ENCODE results near the gene CSRP1. TPM values are rescaled to one million over a fixed set of nuclear protein-coding genes. Genes with fewer than 3 reads are reported as not detected.

The CSRP1 gene
- total RNA-seq, 1 donor from 2014 or later = 317 TPM

DNA sequence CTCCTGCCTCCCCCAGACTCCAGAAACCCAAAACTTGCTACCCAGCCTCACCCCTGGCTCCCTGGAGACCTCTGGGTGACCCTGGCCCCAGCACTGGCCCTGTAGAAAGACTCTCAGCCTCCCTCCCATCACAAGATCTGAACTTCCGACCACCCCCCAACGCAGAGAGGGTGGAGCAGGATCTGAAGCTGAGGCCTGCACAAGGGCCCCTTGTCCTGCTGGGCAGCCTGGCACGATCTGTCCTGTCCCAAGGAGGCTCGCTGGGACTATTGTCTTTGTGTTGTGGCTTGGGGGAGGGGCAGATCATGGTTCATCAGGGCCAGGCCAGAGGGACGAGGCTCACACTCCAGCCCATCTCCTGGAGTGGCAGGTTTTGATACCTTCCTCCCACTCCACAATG is 57.9 kb downstream of the CSRP1 start:
- DNase-seq (ENCODE audit: low read depth) (no peak), FAIRE-seq (no peak)
- Mint-ChIP-seq H3K27me3 (ENCODE audit: low read depth, unreplicated experiment) (no peaks in the 10 kb centered on the region), H3K4me1 (ENCODE audit: low read depth, unreplicated experiment) (peaks cover 53% of the 10 kb centered on the region), H3K9me3 (ENCODE audit: unreplicated experiment) (no peaks in the 10 kb centered on the region), H3K4me3 (ENCODE audit: unreplicated experiment) (no peak overlapping the region), H3K27ac (ENCODE audit: unreplicated experiment) (peak overlapping the region; percentile 18), H3K36me3 (ENCODE audit: low read depth, unreplicated experiment) (no peaks in the 10 kb centered on the region)
- Histone ChIP-seq H4K20me1 (ENCODE audit: insufficient read depth, low read length) (no peaks in the 10 kb centered on the region), H3K4me3 (ENCODE audit: insufficient read depth, low read depth, low read length) (no peak overlapping the region), H2AFZ (ENCODE audit: low read depth, low read length) (no peak overlapping the region), H3K4me2 (ENCODE audit: low read length) (no peak overlapping the region), H3K9me3 (ENCODE audit: insufficient read depth, low read depth, low read length) (no peaks in the 10 kb centered on the region), H3K4me1 (ENCODE audit: insufficient read depth, low read length) (peaks cover 42% of the 10 kb centered on the region), H3K36me3 (ENCODE audit: insufficient read depth, low read length) (no peaks in the 10 kb centered on the region), H3K27ac (ENCODE audit: low read depth, low read length) (no peak overlapping the region), H3K27me3 (ENCODE audit: insufficient read depth, low read length) (no peaks in the 10 kb centered on the region), H3K9ac (ENCODE audit: low read length) (no peak overlapping the region), H3K79me2 (ENCODE audit: insufficient read depth, low read length) (no peaks in the 10 kb centered on the region)
- TF ChIP-seq EZH2 (IDR thresholded peaks at IDR 0.05; ENCODE audit: insufficient read depth, low read length) = no peak
- TF ChIP-seq, protein P1, sequence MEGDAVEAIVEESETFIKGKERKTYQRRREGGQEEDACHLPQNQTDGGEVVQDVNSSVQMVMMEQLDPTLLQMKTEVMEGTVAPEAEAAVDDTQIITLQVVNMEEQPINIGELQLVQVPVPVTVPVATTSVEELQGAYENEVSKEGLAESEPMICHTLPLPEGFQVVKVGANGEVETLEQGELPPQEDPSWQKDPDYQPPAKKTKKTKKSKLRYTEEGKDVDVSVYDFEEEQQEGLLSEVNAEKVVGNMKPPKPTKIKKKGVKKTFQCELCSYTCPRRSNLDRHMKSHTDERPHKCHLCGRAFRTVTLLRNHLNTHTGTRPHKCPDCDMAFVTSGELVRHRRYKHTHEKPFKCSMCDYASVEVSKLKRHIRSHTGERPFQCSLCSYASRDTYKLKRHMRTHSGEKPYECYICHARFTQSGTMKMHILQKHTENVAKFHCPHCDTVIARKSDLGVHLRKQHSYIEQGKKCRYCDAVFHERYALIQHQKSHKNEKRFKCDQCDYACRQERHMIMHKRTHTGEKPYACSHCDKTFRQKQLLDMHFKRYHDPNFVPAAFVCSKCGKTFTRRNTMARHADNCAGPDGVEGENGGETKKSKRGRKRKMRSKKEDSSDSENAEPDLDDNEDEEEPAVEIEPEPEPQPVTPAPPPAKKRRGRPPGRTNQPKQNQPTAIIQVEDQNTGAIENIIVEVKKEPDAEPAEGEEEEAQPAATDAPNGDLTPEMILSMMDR (IDR thresholded peaks at IDR 0.05; ENCODE audit: insufficient read depth, low read depth, low read length) = no peak

DNA sequence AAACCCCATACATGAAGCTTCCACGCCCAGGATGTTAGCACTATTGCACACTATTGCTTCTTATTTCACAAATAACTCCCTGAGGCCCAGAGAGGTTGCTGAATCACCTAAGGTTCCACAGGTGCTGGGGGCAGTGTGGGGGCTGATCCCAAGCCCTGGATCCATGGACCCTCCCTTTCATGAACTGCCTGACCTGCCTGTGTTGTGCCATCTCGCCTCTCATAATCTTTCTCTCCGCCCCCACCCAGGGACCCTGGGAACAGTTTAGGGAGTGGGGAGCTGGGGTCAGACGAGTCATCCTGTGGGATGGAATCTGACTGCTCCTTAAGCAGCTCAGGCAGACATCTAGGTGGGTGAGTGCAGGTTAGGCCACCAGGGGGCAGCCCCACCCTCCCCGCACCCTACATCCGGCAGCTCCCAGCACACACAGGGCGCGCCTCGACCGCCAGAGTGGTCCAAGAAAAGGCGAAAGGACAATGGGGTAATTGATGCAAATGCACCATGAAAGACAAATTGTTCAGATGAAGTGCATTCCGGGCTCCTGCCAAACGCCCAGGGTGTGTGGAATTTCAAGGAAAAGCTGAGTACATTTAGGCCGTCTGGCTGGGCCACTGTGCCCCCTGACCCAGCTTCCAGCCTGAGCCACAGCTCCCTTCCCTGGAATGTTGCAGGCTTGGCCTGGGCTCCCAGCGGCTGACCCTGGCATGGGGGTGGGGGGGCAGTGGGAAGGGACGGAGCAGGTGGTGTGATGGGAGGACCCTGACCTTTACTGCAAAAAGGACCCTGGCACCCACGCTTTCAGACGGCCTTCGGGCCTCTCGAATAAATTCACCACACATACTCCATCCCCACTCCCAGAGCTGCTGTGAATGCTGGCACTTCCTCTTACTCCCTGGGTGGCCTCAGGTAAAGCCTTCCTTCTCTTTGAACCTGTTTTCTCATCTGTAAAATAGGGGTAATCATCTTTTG is 58.7 kb downstream of the CSRP1 start:
- Histone ChIP-seq H3K79me2 (ENCODE audit: insufficient read depth, low read length) (no peaks in the 10 kb centered on the region), H3K27ac (ENCODE audit: low read depth, low read length) (no peak overlapping the region), H2AFZ (ENCODE audit: low read depth, low read length) (peak overlapping the region; percentile 50), H3K4me3 (ENCODE audit: insufficient read depth, low read depth, low read length) (no peak overlapping the region), H3K27me3 (ENCODE audit: insufficient read depth, low read length) (no peaks in the 10 kb centered on the region), H3K9ac (ENCODE audit: low read length) (peak overlapping the region; percentile 17), H3K4me1 (ENCODE audit: insufficient read depth, low read length) (peaks cover 42% of the 10 kb centered on the region), H3K36me3 (ENCODE audit: insufficient read depth, low read length) (no peaks in the 10 kb centered on the region), H3K9me3 (ENCODE audit: insufficient read depth, low read depth, low read length) (no peaks in the 10 kb centered on the region), H3K4me2 (ENCODE audit: low read length) (peak overlapping the region; percentile 20), H4K20me1 (ENCODE audit: insufficient read depth, low read length) (no peaks in the 10 kb centered on the region)
- peak; percentile 66 for DNase-seq (ENCODE audit: low read depth)
- TF ChIP-seq, protein P1 (IDR thresholded peaks at IDR 0.05; ENCODE audit: insufficient read depth, low read depth, low read length) = peak; percentile 67
- no peak for TF ChIP-seq EZH2 (IDR thresholded peaks at IDR 0.05; ENCODE audit: insufficient read depth, low read length)
- Mint-ChIP-seq H3K4me3 (ENCODE audit: unreplicated experiment) (peak overlapping the region; percentile 30), H3K9me3 (ENCODE audit: unreplicated experiment) (no peaks in the 10 kb centered on the region), H3K27me3 (ENCODE audit: low read depth, unreplicated experiment) (no peaks in the 10 kb centered on the region), H3K4me1 (ENCODE audit: low read depth, unreplicated experiment) (peaks cover 52% of the 10 kb centered on the region), H3K36me3 (ENCODE audit: low read depth, unreplicated experiment) (no peaks in the 10 kb centered on the region), H3K27ac (ENCODE audit: unreplicated experiment) (peak overlapping the region; percentile 84)
- FAIRE-seq = no peak

DNA sequence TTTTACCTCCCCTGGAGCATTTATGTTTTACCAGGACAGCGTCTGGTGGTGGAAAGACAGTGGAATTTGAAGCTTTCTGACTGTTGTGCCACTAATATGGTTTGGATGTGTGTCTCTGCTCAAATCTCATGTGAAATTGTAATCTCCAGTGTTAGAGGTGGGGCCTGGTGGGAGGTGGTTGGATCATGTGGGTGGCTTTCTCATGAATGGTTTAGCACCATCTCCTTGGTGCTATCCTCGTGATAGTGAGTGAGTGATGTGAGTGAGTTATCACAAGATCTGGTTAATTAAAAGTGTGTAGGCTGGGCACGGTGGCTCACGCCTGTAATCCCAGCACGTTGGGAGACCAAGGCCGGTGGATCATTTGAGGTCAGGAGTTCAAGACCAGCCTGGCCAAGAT is 61.6 kb downstream of the CSRP1 start:
- no peak overlapping the region for H3K4me3 ChIP-seq (ENCODE audit: insufficient read depth, low read depth, low read length)
- no peak overlapping the region for H2AFZ ChIP-seq (ENCODE audit: low read depth, low read length)
- TF ChIP-seq, protein P1 (IDR thresholded peaks at IDR 0.05; ENCODE audit: insufficient read depth, low read depth, low read length) = no peak
- TF ChIP-seq EZH2 (IDR thresholded peaks at IDR 0.05; ENCODE audit: insufficient read depth, low read length) = no peak
- peaks cover 20% of the 10 kb centered on the region for H3K4me1 ChIP-seq (ENCODE audit: insufficient read depth, low read length)
- H3K27ac ChIP-seq (ENCODE audit: low read depth, low read length) = no peak overlapping the region
- H3K27me3 ChIP-seq (ENCODE audit: insufficient read depth, low read length) = no peaks in the 10 kb centered on the region
- H3K79me2 ChIP-seq (ENCODE audit: insufficient read depth, low read length) = no peaks in the 10 kb centered on the region
- H3K4me2 ChIP-seq (ENCODE audit: low read length) = no peak overlapping the region
- no peaks in the 10 kb centered on the region for H3K27me3 Mint-ChIP-seq (ENCODE audit: low read depth, unreplicated experiment)
- H3K9me3 ChIP-seq (ENCODE audit: insufficient read depth, low read depth, low read length) = no peaks in the 10 kb centered on the region
- peaks cover 33% of the 10 kb centered on the region for H3K4me1 Mint-ChIP-seq (ENCODE audit: low read depth, unreplicated experiment)
- no peak overlapping the region for H3K9ac ChIP-seq (ENCODE audit: low read length)
- no peak for DNase-seq (ENCODE audit: low read depth)
- no peak for FAIRE-seq
- peak overlapping the region; percentile 76 for H3K27ac Mint-ChIP-seq (ENCODE audit: unreplicated experiment)
- H3K36me3 ChIP-seq (ENCODE audit: insufficient read depth, low read length) = no peaks in the 10 kb centered on the region
- H3K36me3 Mint-ChIP-seq (ENCODE audit: low read depth, unreplicated experiment) = no peaks in the 10 kb centered on the region
- no peaks in the 10 kb centered on the region for H4K20me1 ChIP-seq (ENCODE audit: insufficient read depth, low read length)
- no peaks in the 10 kb centered on the region for H3K9me3 Mint-ChIP-seq (ENCODE audit: unreplicated experiment)
- no peak overlapping the region for H3K4me3 Mint-ChIP-seq (ENCODE audit: unreplicated experiment)

Measured in astrocyte (in vitro differentiated cells and primary cell).